ENCODE results near the gene OR52R1. TPM values are rescaled to one million over a fixed set of nuclear protein-coding genes. Genes with fewer than 3 reads are reported as not detected.

OR52R1 gene
- polyA plus RNA-seq (2012; rRNA removed): not detected in 2 replicates
- polyA plus RNA-seq (2012; cell fraction: cytosol; rRNA removed): not detected in 2 replicates
- polyA plus RNA-seq (2012; cell fraction: nucleus; rRNA removed): not detected in 2 replicates

- Histone ChIP-seq H3K4me1 (ENCODE audit: control insufficient read depth in 1 of 2, insufficient read depth in 2 of 2, low read depth in 1 of 2, low read length in 1 of 2) (no peaks in the 10 kb centered on the region), H2AFZ (ENCODE audit: low read depth) (no peak within 1 kb of the TSS), H4K20me1 (ENCODE audit: insufficient read depth) (no peaks in the 10 kb centered on the region), H3K9ac (no peak within 1 kb of the TSS), H3K4me3 (ENCODE audit: low read depth in 2 of 2, low read length in 1 of 2) (no peak within 1 kb of the TSS), H3K79me2 (ENCODE audit: insufficient read depth) (no peaks in the 10 kb centered on the region), H3K27ac (ENCODE audit: low read depth in 2 of 2, low read length in 1 of 2) (no peak within 1 kb of the TSS), H3K27me3 (ENCODE audit: insufficient read depth) (no peaks in the 10 kb centered on the region), H3K36me3 (replicated peaks in 1 of 2; ENCODE audit: control insufficient read depth in 1 of 2, insufficient read depth in 2 of 2, low read length in 1 of 2) (no peaks in the 10 kb centered on the region), H3K9me3 (no peaks in the 10 kb centered on the region), H3K9me2 (no peaks in the 10 kb centered on the region), H3F3A (replicated peaks; ENCODE audit: insufficient read depth) (no peaks in the 10 kb centered on the region), H3K4me2 (no peak within 1 kb of the TSS)
- POLR2A ChIA-PET: no interaction called here
- CTCF ChIA-PET: no interaction called here
- no peak for DNase-seq
- TF ChIP-seq YY1 (IDR thresholded peaks at IDR 0.05; ENCODE audit: low read depth) (no peak), TAF1 (IDR thresholded peaks at IDR 0.05; ENCODE audit: borderline replicate concordance, low read depth, low read length) (no peak), GABPA (IDR thresholded peaks at IDR 0.05; ENCODE audit: low read depth) (no peak), JUND (IDR thresholded peaks at IDR 0.05) (no peak), REST (IDR thresholded peaks at IDR 0.05; ENCODE audit: low read depth, low read length) (no peak), EP300 (IDR thresholded peaks at IDR 0.05; ENCODE audit: borderline replicate concordance in 1 of 2, low read depth in 1 of 2, low read length in 1 of 2) (no peak), POLR2AphosphoS5 (IDR thresholded peaks at IDR 0.05; ENCODE audit: low read depth, low read length) (no peak), NRF1 (IDR thresholded peaks at IDR 0.05; ENCODE audit: low read depth, low read length) (no peak), MEF2A (IDR thresholded peaks at IDR 0.05; ENCODE audit: borderline replicate concordance, low read depth) (no peak), TEAD4 (IDR thresholded peaks at IDR 0.05; ENCODE audit: borderline replicate concordance, insufficient read depth) (no peak), MAX (IDR thresholded peaks at IDR 0.05; ENCODE audit: low read depth) (no peak), USF1 (IDR thresholded peaks at IDR 0.05; ENCODE audit: borderline replicate concordance, low read depth) (no peak), RCOR1 (IDR thresholded peaks at IDR 0.05; ENCODE audit: low read length) (no peak), FOSL2 (IDR thresholded peaks at IDR 0.05; ENCODE audit: borderline replicate concordance, low read depth) (no peak), SIN3A (IDR thresholded peaks at IDR 0.05; ENCODE audit: borderline replicate concordance, low read depth, low read length) (no peak)
- 0% methylated on average over 3 of the region's 3 CpGs for WGBS (ENCODE audit: low lambda C conversion rate)
These were observed at the start of gene OR52R1 for GRCh38 chr11:4804280-4804679. Gene OR52R1 (minus strand): TSS chr11:4804380. CDS start chr11:4804380, 0 bp downstream.
